Measurements from ENCODE around the gene RTKN2.
A peak's percentile ranks its signal among the peaks of the same experiment; 100 is the strongest.

The RTKN2 gene

DNA sequence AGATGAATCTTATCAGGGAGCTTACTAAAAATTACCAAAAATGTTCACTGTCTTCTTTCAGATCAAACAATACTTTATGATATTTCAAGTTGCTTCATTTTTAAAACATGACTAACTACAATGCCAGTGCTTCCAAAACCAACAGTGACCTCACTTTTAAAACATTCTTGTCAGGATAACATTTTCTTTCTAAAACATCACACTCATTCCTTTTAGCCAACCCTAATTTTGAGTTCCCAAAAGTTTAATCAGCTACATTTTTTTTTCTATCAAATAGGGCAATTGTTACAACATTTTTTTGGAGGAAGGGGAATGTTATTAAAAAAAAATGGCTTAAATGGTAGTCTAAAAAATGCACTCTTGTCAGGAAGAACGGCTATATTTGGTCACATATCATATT lies 37.3 kb downstream of the RTKN2 start:
- no peak overlapping the region for H3K4me3 ChIP-seq (replicated peaks in 1 of 2; ENCODE audit: low read depth in 2 of 2, low read length in 2 of 2)
- peak; percentile 89 to 93 for DNase-seq (ENCODE audit: low read depth in 2 of 2)
- TF ChIP-seq, protein P1, sequence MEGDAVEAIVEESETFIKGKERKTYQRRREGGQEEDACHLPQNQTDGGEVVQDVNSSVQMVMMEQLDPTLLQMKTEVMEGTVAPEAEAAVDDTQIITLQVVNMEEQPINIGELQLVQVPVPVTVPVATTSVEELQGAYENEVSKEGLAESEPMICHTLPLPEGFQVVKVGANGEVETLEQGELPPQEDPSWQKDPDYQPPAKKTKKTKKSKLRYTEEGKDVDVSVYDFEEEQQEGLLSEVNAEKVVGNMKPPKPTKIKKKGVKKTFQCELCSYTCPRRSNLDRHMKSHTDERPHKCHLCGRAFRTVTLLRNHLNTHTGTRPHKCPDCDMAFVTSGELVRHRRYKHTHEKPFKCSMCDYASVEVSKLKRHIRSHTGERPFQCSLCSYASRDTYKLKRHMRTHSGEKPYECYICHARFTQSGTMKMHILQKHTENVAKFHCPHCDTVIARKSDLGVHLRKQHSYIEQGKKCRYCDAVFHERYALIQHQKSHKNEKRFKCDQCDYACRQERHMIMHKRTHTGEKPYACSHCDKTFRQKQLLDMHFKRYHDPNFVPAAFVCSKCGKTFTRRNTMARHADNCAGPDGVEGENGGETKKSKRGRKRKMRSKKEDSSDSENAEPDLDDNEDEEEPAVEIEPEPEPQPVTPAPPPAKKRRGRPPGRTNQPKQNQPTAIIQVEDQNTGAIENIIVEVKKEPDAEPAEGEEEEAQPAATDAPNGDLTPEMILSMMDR (IDR thresholded peaks at IDR 0.05; ENCODE audit: low read depth, low read length), result no peak

DNA sequence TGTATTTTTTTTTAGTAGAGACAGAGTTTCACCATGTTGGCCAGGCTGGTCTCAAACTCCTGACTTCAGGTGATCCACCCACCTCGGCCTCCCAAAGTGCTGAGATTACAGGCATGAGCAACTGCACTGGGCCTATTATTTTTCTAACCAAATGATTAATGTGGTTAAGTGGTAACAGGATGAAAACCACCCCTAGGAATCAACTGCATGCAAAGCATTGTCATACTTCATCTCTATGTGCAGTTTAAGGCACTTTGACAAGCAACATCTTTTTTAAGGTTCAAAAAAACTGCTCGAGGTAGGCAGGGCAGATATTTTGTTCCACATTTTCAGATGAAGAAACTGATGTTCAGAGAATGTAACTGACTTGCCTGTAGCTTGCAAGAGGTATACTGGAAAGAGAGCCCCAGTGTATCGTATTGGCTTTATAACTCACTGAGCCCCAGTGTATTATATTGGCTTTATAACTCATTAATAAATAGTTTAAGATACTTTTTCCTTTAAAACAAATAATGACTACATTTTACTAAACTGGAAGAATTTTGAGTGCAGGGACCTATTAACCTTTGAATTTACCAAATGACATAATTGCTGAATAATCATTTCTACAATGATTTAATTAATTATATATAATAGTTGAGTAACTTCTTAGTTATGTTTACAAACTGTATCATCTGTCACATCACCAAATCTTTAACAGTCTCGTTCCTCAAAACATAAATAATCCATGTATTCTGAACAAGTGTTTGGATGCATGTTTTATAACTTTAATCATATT lies 38.1 kb downstream of the RTKN2 start:
- TF ChIP-seq, protein P1 (IDR thresholded peaks at IDR 0.05; ENCODE audit: low read depth, low read length), result no peak
- H3K4me3 ChIP-seq (replicated peaks in 1 of 2; ENCODE audit: low read depth in 2 of 2, low read length in 2 of 2), result no peak overlapping the region
- peak in 1 of 2 donors; percentile 60 for DNase-seq (ENCODE audit: low read depth in 2 of 2)

DNA sequence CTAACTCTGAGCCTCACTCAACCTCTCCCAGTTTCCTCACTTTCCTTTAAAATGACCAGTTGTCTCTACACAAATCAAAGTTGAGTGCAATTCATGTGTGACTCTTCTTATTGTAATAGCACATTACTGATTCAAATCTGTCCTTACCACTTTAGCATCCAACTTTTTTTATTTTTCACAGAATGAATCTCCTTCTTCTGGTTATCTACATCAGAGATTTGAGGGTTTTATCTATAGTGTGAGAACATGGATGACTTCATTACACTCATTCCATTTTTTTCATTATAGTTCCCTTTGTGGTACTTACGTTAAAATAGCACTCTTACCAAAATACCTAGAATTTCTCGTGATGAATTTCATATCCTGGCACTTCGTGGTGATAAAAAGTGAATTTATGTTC lies 43.3 kb downstream of the RTKN2 start:
- no peak overlapping the region for H3K4me3 ChIP-seq (replicated peaks in 1 of 2; ENCODE audit: low read depth in 2 of 2, low read length in 2 of 2)
- TF ChIP-seq, protein P1 (IDR thresholded peaks at IDR 0.05; ENCODE audit: low read depth, low read length), result no peak
- no peak for DNase-seq (ENCODE audit: low read depth in 2 of 2)

- peak; percentile 40 to 54 for DNase-seq (ENCODE audit: low read depth in 2 of 2)
- TF ChIP-seq, protein P1 (IDR thresholded peaks at IDR 0.05; ENCODE audit: low read depth, low read length), result no peak
- no peak overlapping the region for H3K4me3 ChIP-seq (replicated peaks in 1 of 2; ENCODE audit: low read depth in 2 of 2, low read length in 2 of 2)
These were observed 44.0 kb downstream of the RTKN2 start for GRCh38 chr10:62224606-62225005.

GRCh38 chr10:62217683-62218082 lies 51.0 kb downstream of the RTKN2 start:
- DNase-seq (ENCODE audit: low read depth in 2 of 2), result no peak
- H3K4me3 ChIP-seq (replicated peaks in 1 of 2; ENCODE audit: low read depth in 2 of 2, low read length in 2 of 2), result no peak overlapping the region
- TF ChIP-seq, protein P1 (IDR thresholded peaks at IDR 0.05; ENCODE audit: low read depth, low read length), result no peak

GRCh38 chr10:62214364-62214874 lies 54.2 kb downstream of the RTKN2 start:
- no peak overlapping the region for H3K4me3 ChIP-seq (replicated peaks in 1 of 2; ENCODE audit: low read depth in 2 of 2, low read length in 2 of 2)
- DNase-seq (ENCODE audit: low read depth in 2 of 2), result no peak
- TF ChIP-seq, protein P1 (IDR thresholded peaks at IDR 0.05; ENCODE audit: low read depth, low read length), result no peak
